Skeletal muscle satellite cell (primary cell): ENCODE results near the gene UGGT2. TPM values are rescaled to one million over a fixed set of nuclear protein-coding genes. Genes with fewer than 3 reads are reported as not detected.

Experiments used
- H3K27me3 ChIP-seq: 2 replicates; pipeline ENCODE4 v1.7.0; 2013; ENCODE audit warnings: low read length; ENCODE audit not compliant: control insufficient read depth, insufficient read depth
- H3K36me3 ChIP-seq: 2 replicates; pipeline ENCODE4 v1.7.0; 2013; ENCODE audit warnings: mild to moderate bottlenecking, control low read depth, low read length; ENCODE audit not compliant: insufficient read depth
- H3K4me1 ChIP-seq: 2 replicates; pipeline ENCODE4 v1.7.0; 2013; ENCODE audit warnings: low read length; ENCODE audit not compliant: control insufficient read depth, insufficient read depth
- H3K4me2 ChIP-seq: 2 replicates; pipeline ENCODE4 v1.7.0; 2013; ENCODE audit warnings: mild to moderate bottlenecking, low read length
- H3K4me3 ChIP-seq: 2 replicates; pipeline ENCODE4 v1.7.0; 2013; ENCODE audit warnings: low read length
- H3K9ac ChIP-seq: 2 replicates; pipeline ENCODE4 v1.7.0; 2013; ENCODE audit warnings: mild to moderate bottlenecking, low read depth, low read length, moderate library complexity
- H3K9me3 ChIP-seq: replicated peaks from 2 replicates; pipeline ENCODE4 v1.7.0; 2013; ENCODE audit warnings: mild to moderate bottlenecking, control low read depth, low read length
- total RNA-seq: library from RNA; depleted of rRNA; stranded (reverse); fragments of >200 nt; gene quantifications from 2 replicates; pipeline ENCODE4 v1.2.3, GENCODE V29; 2012; rRNA removed

UGGT2 gene
- 50.0 and 60.3 TPM in 2 replicates for total RNA-seq

GRCh38 chr13:96053003-96053703 is at the start of gene UGGT2:
TSS of gene UGGT2 (minus strand) at chr13:96053401. CDS start at chr13:96053312, 89 bp downstream.
- Histone ChIP-seq H3K4me2 (peak within 1 kb of the TSS; percentile 92), H3K4me1 (peaks cover 8% of the 10 kb centered on the region), H3K4me3 (peak within 1 kb of the TSS; percentile 99), H3K27me3 (no peaks in the 10 kb centered on the region), H3K9me3 (no peaks in the 10 kb centered on the region), H3K9ac (peak within 1 kb of the TSS; percentile 95), H3K36me3 (no peaks in the 10 kb centered on the region)

- no peaks in the 10 kb centered on the region for H3K9me3 ChIP-seq
- no peaks in the 10 kb centered on the region for H3K27me3 ChIP-seq
- H3K36me3 ChIP-seq, result no peaks in the 10 kb centered on the region
- no peak overlapping the region for H3K9ac ChIP-seq
- H3K4me2 ChIP-seq, result no peak overlapping the region
- H3K4me3 ChIP-seq, result no peak overlapping the region
- no peaks in the 10 kb centered on the region for H3K4me1 ChIP-seq
Measured at GRCh38 chr13:96100457-96101220, 47.4 kb upstream of the UGGT2 start.

- no peak overlapping the region for H3K4me3 ChIP-seq
- H3K4me1 ChIP-seq, result peaks cover 10% of the 10 kb centered on the region
- H3K9me3 ChIP-seq, result no peaks in the 10 kb centered on the region
- H3K9ac ChIP-seq, result no peak overlapping the region
- no peak overlapping the region for H3K4me2 ChIP-seq
- peaks cover 39% of the 10 kb centered on the region for H3K27me3 ChIP-seq
- no peaks in the 10 kb centered on the region for H3K36me3 ChIP-seq
Measured at GRCh38 chr13:96093296-96094006, 40.2 kb upstream of the UGGT2 start.

- H3K4me3 ChIP-seq, result peak overlapping the region; percentile 70
- peaks cover 60% of the 10 kb centered on the region for H3K27me3 ChIP-seq
- H3K9ac ChIP-seq, result no peak overlapping the region
- H3K4me1 ChIP-seq, result peaks cover 10% of the 10 kb centered on the region
- no peaks in the 10 kb centered on the region for H3K9me3 ChIP-seq
- H3K36me3 ChIP-seq, result no peaks in the 10 kb centered on the region
- H3K4me2 ChIP-seq, result peak overlapping the region; percentile 87
Measured at GRCh38 chr13:96091164-96092117, 38.2 kb upstream of the UGGT2 start.

GRCh38 chr13:96090240-96091101 is 37.3 kb upstream of the UGGT2 start:
- peak overlapping the region; percentile 70 for H3K4me3 ChIP-seq
- H3K27me3 ChIP-seq, result peaks cover 60% of the 10 kb centered on the region
- peaks cover 10% of the 10 kb centered on the region for H3K4me1 ChIP-seq
- no peaks in the 10 kb centered on the region for H3K9me3 ChIP-seq
- no peaks in the 10 kb centered on the region for H3K36me3 ChIP-seq
- no peak overlapping the region for H3K9ac ChIP-seq
- peak overlapping the region; percentile 87 for H3K4me2 ChIP-seq

GRCh38 chr13:96089749-96090239 is 36.6 kb upstream of the UGGT2 start, which contains the start of gene HS6ST3:
TSS of gene HS6ST3 (plus strand) at chr13:96090107.
- H3K27me3 ChIP-seq, result peaks cover 60% of the 10 kb centered on the region

GRCh38 chr13:96089139-96089538 is 35.9 kb upstream of the UGGT2 start:
- Histone ChIP-seq H3K4me3 (no peak overlapping the region), H3K4me1 (peaks cover 10% of the 10 kb centered on the region), H3K9ac (no peak overlapping the region), H3K9me3 (no peaks in the 10 kb centered on the region), H3K36me3 (no peaks in the 10 kb centered on the region), H3K27me3 (peaks cover 60% of the 10 kb centered on the region), H3K4me2 (no peak overlapping the region)

More at GRCh38 chr13:96089749-96090239, 36.6 kb upstream of the UGGT2 start, which contains the start of gene HS6ST3:
- peaks cover 10% of the 10 kb centered on the region for H3K4me1 ChIP-seq
- no peaks in the 10 kb centered on the region for H3K9me3 ChIP-seq
- peak within 1 kb of the TSS; percentile 87 for H3K4me2 ChIP-seq
- H3K36me3 ChIP-seq, result no peaks in the 10 kb centered on the region
- H3K4me3 ChIP-seq, result peak within 1 kb of the TSS; percentile 70
- no peak within 1 kb of the TSS for H3K9ac ChIP-seq

GRCh38 chr13:96086736-96087135 is 33.5 kb upstream of the UGGT2 start:
- Histone ChIP-seq H3K4me3 (no peak overlapping the region), H3K27me3 (peaks cover 48% of the 10 kb centered on the region), H3K36me3 (no peaks in the 10 kb centered on the region), H3K4me2 (no peak overlapping the region), H3K4me1 (no peaks in the 10 kb centered on the region), H3K9me3 (no peaks in the 10 kb centered on the region), H3K9ac (no peak overlapping the region)

GRCh38 chr13:96082640-96083039 is 29.4 kb upstream of the UGGT2 start:
- Histone ChIP-seq H3K36me3 (no peaks in the 10 kb centered on the region), H3K9me3 (no peaks in the 10 kb centered on the region), H3K4me2 (no peak overlapping the region), H3K4me1 (no peaks in the 10 kb centered on the region), H3K4me3 (no peak overlapping the region), H3K9ac (no peak overlapping the region), H3K27me3 (peaks cover 18% of the 10 kb centered on the region)

- Histone ChIP-seq H3K36me3 (no peaks in the 10 kb centered on the region), H3K9me3 (no peaks in the 10 kb centered on the region), H3K4me3 (no peak overlapping the region), H3K27me3 (peaks cover 15% of the 10 kb centered on the region), H3K4me2 (no peak overlapping the region), H3K4me1 (no peaks in the 10 kb centered on the region), H3K9ac (no peak overlapping the region)
Measured at GRCh38 chr13:96081888-96082287, 28.7 kb upstream of the UGGT2 start.
